Mucosa of stomach (tissue), 1 donor: ENCODE measurements around the gene SLU7.
A peak's percentile ranks its signal among the peaks of the same experiment; 100 is the strongest.

Source experiments
- H3K27me3 ChIP-seq: one replicate; pipeline ENCODE4 v1.7.0; 2013; ENCODE audit warnings: mild to moderate bottlenecking, low read length; ENCODE audit not compliant: control insufficient read depth, insufficient read depth
- H3K36me3 ChIP-seq: one replicate; pipeline ENCODE4 v1.7.0; 2013; ENCODE audit warnings: low read length; ENCODE audit not compliant: control insufficient read depth, insufficient read depth
- H3K4me1 ChIP-seq: one replicate; pipeline ENCODE4 v1.7.0; 2013; ENCODE audit warnings: mild to moderate bottlenecking, low read length; ENCODE audit not compliant: control insufficient read depth, insufficient read depth
- H3K4me3 ChIP-seq: one replicate; pipeline ENCODE4 v1.7.0; 2013; ENCODE audit warnings: low read length
- H3K9ac ChIP-seq: one replicate; pipeline ENCODE4 v1.7.0; 2013; ENCODE audit warnings: mild to moderate bottlenecking, low read length, moderate library complexity
- H3K9me3 ChIP-seq: one replicate; pipeline ENCODE4 v1.7.0; 2013; ENCODE audit warnings: mild to moderate bottlenecking, low read length, moderate library complexity; ENCODE audit not compliant: control insufficient read depth
- donor health status: Pancreatic carcinoma.

SLU7 gene

DNA sequence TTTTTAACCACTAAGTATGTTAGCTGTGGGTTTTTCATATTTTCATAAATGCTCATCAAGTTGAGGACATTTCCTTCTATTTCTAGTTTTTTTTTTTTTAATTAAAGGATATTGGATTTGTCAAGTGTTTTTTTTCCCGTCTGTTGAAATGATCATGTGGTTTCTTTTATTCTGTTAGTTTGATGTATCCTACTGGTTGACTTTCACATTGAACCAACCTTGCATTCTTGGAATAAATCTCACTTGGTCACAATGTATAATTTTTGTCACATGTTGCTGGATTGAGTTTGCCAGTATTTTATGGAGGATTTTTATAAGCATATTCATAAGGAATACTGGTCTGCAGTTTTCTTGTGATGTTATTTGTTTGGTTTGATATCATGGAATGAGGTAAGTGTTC is 31.4 kb downstream of the SLU7 start:
- no peaks in the 10 kb centered on the region for H3K4me1 ChIP-seq
- no peaks in the 10 kb centered on the region for H3K9me3 ChIP-seq
- H3K9ac ChIP-seq = no peak overlapping the region
- H3K27me3 ChIP-seq = no peaks in the 10 kb centered on the region
- H3K36me3 ChIP-seq = no peaks in the 10 kb centered on the region
- H3K4me3 ChIP-seq = no peak overlapping the region

DNA sequence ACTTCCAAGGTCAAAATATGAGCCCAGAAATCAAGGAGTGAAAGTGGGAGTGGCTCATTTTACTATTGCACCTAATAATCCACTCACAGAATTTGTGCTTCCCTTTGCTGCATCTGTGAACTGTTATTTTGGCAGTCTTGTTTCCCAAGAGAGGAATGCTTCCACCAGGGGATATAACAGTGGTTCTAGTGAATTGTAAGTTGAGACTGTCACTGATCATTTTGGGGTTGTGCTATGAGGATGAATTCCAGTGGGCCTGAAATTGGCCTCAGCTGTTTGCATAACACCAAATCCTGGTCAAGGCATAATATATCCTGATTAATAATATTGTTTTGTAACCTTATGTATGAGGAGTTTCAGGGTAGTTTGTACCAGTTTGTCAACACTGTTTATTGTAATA is 33.4 kb downstream of the SLU7 start:
- no peak overlapping the region for H3K9ac ChIP-seq
- H3K27me3 ChIP-seq = no peaks in the 10 kb centered on the region
- no peak overlapping the region for H3K4me3 ChIP-seq
- H3K4me1 ChIP-seq = no peaks in the 10 kb centered on the region
- no peaks in the 10 kb centered on the region for H3K9me3 ChIP-seq
- H3K36me3 ChIP-seq = no peaks in the 10 kb centered on the region

DNA sequence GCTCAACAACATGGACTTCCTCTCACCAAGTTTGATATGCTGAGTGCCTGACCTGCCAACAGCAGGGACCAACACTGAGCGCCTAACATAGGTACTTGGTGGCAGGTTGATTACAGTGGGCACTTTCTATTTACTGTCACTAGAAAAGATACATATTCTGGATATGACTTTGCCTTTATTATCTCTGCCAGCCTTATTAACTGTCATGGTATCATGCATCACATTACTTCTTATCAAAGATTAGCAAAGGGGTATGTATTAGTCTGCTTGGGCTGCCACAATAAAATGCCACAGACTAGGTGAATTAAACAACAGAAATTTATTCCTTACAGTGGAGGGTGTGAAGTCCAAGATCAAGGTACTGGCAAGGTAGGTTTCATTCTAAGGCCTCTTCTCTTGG is 34.2 kb downstream of the SLU7 start:
- H3K9me3 ChIP-seq = no peaks in the 10 kb centered on the region
- H3K4me3 ChIP-seq = no peak overlapping the region
- no peaks in the 10 kb centered on the region for H3K36me3 ChIP-seq
- H3K9ac ChIP-seq = no peak overlapping the region
- no peaks in the 10 kb centered on the region for H3K4me1 ChIP-seq
- no peaks in the 10 kb centered on the region for H3K27me3 ChIP-seq

DNA sequence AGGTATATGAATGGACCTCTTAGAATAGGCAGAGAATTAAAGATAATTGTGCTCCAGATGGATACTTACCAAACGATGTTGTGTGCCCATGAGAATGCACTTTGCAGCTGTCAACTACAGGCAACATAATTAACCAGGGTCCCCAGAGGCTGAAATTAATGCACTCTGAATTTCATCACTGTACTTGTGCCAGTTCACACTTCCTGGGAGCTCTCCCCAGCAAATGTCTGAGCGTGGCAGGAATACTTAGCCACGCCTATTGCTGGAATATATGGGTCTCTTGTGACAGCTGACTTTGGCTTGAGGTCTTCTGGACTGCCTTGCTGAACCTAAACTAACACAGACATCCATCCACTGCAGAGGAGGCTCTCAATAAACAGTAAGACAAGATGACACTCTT is 36.5 kb downstream of the SLU7 start:
- Histone ChIP-seq H3K4me1 (no peaks in the 10 kb centered on the region), H3K36me3 (no peaks in the 10 kb centered on the region), H3K9me3 (no peaks in the 10 kb centered on the region), H3K27me3 (no peaks in the 10 kb centered on the region), H3K4me3 (no peak overlapping the region), H3K9ac (no peak overlapping the region)

DNA sequence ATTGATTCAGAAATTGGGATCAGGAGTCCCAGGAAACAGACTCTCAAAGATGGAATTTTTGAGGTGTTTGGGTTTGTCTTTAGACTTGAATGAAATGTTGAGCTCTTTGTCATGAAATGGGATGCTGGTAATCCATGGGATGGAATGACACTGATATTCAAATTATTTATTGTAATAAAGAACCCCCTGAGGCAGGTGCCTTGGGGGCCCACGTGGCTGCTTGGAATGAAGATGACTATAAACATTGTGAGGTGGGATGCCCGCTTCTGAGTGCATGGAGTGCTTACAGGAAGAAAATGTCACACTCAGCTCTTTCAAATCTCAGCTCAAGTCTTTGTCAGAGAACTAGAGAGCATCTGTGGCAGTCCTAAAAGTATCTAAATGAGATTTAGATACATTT is 38.8 kb downstream of the SLU7 start:
- no peaks in the 10 kb centered on the region for H3K27me3 ChIP-seq
- H3K4me3 ChIP-seq = no peak overlapping the region
- H3K36me3 ChIP-seq = no peaks in the 10 kb centered on the region
- no peak overlapping the region for H3K9ac ChIP-seq
- no peaks in the 10 kb centered on the region for H3K4me1 ChIP-seq
- no peaks in the 10 kb centered on the region for H3K9me3 ChIP-seq

DNA sequence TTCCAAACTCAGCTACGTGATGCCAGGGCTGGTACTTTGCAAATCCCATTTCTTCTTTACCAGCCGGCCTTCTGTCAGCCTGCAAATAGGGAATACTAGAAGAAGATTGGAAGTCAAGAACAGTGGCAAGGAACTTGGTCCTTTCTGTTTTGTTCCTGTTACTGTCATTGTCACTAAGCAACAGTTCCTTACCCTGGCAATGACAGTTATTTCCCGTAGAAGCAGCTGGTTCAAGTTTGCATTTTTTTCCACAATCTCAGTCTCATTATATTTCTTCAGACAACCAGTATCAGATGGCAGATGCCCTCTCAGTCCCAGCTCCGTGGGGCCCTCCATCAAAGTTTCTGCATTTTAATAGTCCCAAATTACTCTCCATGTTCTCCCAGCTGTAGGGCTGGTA is 39.4 kb downstream of the SLU7 start:
- H3K9ac ChIP-seq = no peak overlapping the region
- H3K9me3 ChIP-seq = no peaks in the 10 kb centered on the region
- H3K4me3 ChIP-seq = no peak overlapping the region
- H3K4me1 ChIP-seq = no peaks in the 10 kb centered on the region
- no peaks in the 10 kb centered on the region for H3K27me3 ChIP-seq
- no peaks in the 10 kb centered on the region for H3K36me3 ChIP-seq

DNA sequence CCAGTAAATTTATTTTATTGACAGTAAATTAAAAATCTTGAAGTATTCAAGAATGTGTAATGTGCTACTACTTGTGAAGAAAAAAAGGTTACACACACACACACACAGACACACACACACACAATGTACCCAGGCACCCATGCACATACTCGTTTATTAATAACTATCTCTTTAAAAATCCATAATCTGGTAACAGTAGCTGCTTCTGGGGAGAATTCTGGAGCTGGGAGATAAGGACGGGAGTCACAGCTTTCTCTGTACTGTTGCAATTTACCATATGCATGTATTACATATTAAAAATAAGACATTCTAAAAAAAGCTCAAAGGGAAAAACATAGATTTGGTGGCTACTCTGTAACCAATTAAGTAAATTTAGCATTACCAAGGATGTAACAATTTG is 40.6 kb downstream of the SLU7 start:
- H3K9ac ChIP-seq = no peak overlapping the region
- no peaks in the 10 kb centered on the region for H3K9me3 ChIP-seq
- no peaks in the 10 kb centered on the region for H3K36me3 ChIP-seq
- no peaks in the 10 kb centered on the region for H3K4me1 ChIP-seq
- H3K4me3 ChIP-seq = no peak overlapping the region
- no peaks in the 10 kb centered on the region for H3K27me3 ChIP-seq

DNA sequence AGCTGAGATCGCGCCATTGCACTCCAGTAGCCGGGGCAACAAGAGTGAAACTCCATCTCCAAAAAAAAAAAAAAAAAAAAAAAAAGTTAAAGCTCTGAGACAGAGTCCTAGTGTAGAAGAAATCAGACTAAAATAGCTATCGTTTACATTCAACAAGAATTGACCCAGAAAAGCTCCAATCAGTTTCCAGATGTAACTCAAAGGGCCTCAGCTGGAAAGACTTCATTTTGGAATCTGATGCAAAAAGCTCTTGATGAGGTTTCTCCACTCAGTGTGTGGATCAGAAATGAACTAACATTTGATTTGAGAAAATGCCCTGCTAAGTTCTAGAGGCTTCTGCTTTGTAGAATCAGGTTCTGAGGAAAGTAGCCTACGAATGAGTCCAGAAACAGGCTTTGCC is 41.2 kb downstream of the SLU7 start:
- Histone ChIP-seq H3K9ac (no peak overlapping the region), H3K4me1 (no peaks in the 10 kb centered on the region), H3K9me3 (no peaks in the 10 kb centered on the region), H3K36me3 (no peaks in the 10 kb centered on the region), H3K27me3 (no peaks in the 10 kb centered on the region), H3K4me3 (no peak overlapping the region)

DNA sequence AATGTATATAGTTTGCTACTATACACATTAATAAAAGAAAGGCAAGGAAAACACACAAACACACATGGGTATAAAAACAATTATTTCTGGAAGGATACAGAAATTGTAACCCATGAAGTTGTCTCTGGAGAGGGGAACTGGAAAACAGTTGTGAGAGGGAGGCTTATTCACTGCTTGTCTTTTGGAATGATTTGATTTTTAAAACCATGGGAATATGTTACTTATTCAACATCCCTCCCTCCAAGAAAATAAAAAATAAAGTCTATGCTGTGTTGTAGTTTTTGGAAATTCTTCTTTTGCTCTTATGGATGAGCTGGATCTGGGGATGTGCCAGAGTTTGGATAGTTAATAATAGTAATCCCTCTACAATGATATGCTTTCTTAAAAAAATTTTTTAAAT is 42.5 kb downstream of the SLU7 start:
- no peaks in the 10 kb centered on the region for H3K4me1 ChIP-seq
- H3K9me3 ChIP-seq = no peaks in the 10 kb centered on the region
- H3K4me3 ChIP-seq = no peak overlapping the region
- no peaks in the 10 kb centered on the region for H3K36me3 ChIP-seq
- peaks cover 4% of the 10 kb centered on the region for H3K27me3 ChIP-seq
- no peak overlapping the region for H3K9ac ChIP-seq

DNA sequence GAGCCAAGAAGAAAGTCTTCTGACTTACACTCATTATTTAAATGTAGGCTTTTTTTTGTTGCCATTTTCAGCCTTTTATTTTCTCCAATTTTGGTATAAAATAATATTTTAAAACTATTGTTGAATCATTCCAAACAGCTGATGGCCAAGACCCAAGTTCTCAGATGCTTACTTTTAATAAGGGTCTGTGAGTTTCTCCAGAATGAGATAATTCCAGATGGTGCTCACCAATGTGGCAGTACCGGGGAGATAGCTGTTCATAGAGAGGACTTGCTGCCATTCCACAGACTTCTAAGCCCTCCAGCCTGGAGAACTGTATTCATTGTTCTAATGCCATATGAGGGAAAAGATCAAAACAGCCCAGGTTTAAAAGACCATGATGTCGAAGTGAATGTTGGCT is 43.2 kb downstream of the SLU7 start:
- Histone ChIP-seq H3K27me3 (peaks cover 4% of the 10 kb centered on the region), H3K9ac (no peak overlapping the region), H3K36me3 (no peaks in the 10 kb centered on the region), H3K4me1 (no peaks in the 10 kb centered on the region), H3K9me3 (no peaks in the 10 kb centered on the region), H3K4me3 (no peak overlapping the region)

DNA sequence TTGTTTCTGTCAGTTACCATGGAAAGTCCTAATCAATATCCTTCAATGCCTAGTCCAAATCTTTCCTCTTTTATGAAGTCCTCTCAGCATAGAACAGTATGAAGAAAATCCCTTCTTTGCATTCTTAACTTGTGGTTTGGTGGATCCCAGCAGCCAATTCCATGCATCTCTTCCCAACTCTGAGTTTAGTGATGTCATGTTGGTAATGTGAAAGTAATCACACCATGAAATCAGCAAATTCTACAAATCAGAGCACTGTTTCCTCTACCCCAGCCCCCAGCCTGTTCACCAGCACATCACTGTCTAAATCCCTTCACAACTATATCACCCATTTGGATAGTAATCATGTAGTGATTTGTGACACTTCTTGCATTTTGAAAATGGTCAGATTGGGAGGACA is 43.7 kb downstream of the SLU7 start:
- peaks cover under 1% of the 10 kb centered on the region for H3K4me1 ChIP-seq
- H3K36me3 ChIP-seq = no peaks in the 10 kb centered on the region
- no peaks in the 10 kb centered on the region for H3K9me3 ChIP-seq

DNA sequence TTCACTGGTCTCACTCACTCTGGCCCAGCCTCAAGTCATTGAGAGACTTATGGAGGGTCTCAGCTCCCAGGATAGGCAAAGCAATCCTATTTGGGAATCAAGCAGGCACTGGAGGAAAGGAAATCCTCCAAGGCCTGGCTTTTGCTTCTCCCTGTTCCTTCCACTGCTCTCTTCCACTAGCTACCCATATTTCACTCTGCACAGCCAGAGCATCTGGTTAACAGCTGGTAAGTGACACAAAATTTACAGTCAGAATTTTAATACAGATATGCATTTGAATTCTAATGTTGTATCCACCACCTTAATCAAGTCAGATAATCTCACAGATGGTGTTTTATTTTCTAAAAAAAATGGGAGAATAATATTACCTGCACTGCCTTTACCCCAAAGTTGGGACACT is 47.6 kb downstream of the SLU7 start:
- Histone ChIP-seq H3K36me3 (no peaks in the 10 kb centered on the region), H3K4me3 (no peak overlapping the region), H3K9ac (no peak overlapping the region), H3K4me1 (peaks cover 6% of the 10 kb centered on the region), H3K27me3 (peaks cover 15% of the 10 kb centered on the region), H3K9me3 (no peaks in the 10 kb centered on the region)

More for the DNA sequence above, 43.7 kb downstream of the SLU7 start:
- Histone ChIP-seq H3K4me3 (no peak overlapping the region), H3K27me3 (peaks cover 4% of the 10 kb centered on the region), H3K9ac (no peak overlapping the region)

DNA sequence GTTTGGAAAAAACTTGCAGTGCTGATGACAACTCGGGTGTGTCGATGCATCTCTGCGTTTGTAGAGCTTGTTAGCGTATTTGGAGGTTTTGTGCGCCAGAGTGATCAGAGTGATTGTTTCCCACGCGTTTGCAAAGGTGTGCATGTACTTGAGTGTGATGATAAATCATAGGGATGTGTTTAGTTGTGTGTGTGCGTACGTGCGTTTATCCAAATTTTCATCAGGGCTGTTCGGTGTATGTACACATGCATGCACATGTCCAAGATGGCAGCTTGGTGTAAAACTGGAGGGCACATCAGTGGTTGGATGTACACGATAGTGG is 48.2 kb downstream of the SLU7 start:
- H3K27me3 ChIP-seq = peaks cover 15% of the 10 kb centered on the region
- H3K4me1 ChIP-seq = peaks cover 6% of the 10 kb centered on the region
- peak overlapping the region; percentile 27 for H3K9ac ChIP-seq
- H3K9me3 ChIP-seq = no peaks in the 10 kb centered on the region
- no peaks in the 10 kb centered on the region for H3K36me3 ChIP-seq
- peak overlapping the region; percentile 37 for H3K4me3 ChIP-seq
